GM12891 (cell line): Measurements from ENCODE around the gene TADA1.

Source experiments
- POLR2A ChIP-seq: IDR thresholded peaks from 2 replicates; pipeline ENCODE4 v1.6.1; 2011; ENCODE audit warnings: low read depth, low read length, control low read depth
- POLR2AphosphoS5 ChIP-seq: IDR thresholded peaks from 2 replicates; pipeline ENCODE4 v1.6.1; 2011; ENCODE audit warnings: low read depth, low read length, control low read depth
- TAF1 ChIP-seq: IDR thresholded peaks from 2 replicates; pipeline ENCODE4 v1.6.1; 2011; ENCODE audit warnings: low read depth, low read length, control low read depth

DNA sequence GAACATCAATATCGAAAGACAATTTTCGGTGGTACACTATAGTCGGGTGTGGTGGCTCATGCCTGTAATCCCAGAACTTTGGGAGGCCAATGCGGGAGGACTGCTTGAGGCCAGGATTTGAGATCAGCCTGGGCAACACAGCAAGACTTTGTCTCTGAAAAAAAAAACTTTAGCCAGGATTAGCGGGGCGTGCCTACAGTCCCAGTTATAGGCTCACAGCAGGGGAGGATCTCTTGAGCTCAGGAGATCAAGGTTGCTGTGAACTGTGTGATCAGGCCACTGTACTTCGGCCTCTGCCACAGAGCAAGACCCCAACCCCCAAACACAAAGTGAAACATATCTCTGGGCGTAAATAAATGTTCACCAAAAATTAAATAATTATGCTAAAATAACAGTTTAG, 1.6 kb downstream of the TADA1 start:
- TF ChIP-seq TAF1 (no peak), POLR2A (no peak), POLR2AphosphoS5 (no peak)
